Psoas muscle (tissue), 8 donors: ENCODE results near the gene AMHR2. TPM values are rescaled to one million over a fixed set of nuclear protein-coding genes. Genes with fewer than 3 reads are reported as not detected.
"Not testable (repeated sequence)": the region's sequence is repeated elsewhere in the genome, so short reads cannot be mapped to it uniquely, and the experiment has no call there.

Experiments
- ATAC-seq, 4 donors: fragments of 200-7000 bp; cut with Tn5 transposase; one replicate each; pipeline ENCODE4 v1.9.1; 2020; ENCODE audit warnings: moderate library complexity in 3 of 4, mild to moderate bottlenecking in 2 of 4
- DNase-seq, 2 donors: peaks; one replicate each; pipeline ENCODE4 v3.0.0-alpha.2; 2020
- H3K27ac ChIP-seq: fragments of 200-600 bp; one replicate; pipeline ENCODE4 v1.8.0; 2022
- H3K27me3 ChIP-seq, 3 donors: fragments of 200-600 bp in 1 of 3; one replicate each; pipeline versions ENCODE4 v1.6.1 to v1.8.0; 2013 to 2022; ENCODE audit warnings: low read length in 2 of 3, mild to moderate bottlenecking in 2 of 3, moderate library complexity in 1 of 3; ENCODE audit not compliant: insufficient read depth in 3 of 3
- H3K36me3 ChIP-seq, 2 donors: fragments of 200-600 bp in 1 of 2; one replicate each; pipeline versions ENCODE4 v1.6.1 to v1.8.0; 2013 to 2022; ENCODE audit warnings: low read depth in 1 of 2, mild to moderate bottlenecking in 1 of 2, moderate library complexity in 1 of 2; ENCODE audit not compliant: insufficient read depth in 1 of 2
- H3K4me1 ChIP-seq: fragments of 200-600 bp; one replicate; pipeline ENCODE4 v1.8.0; 2022
- H3K4me3 ChIP-seq: fragments of 200-600 bp; one replicate; pipeline ENCODE4 v1.8.0; 2022; ENCODE audit warnings: mild to moderate bottlenecking
- H3K9me3 ChIP-seq: fragments of 200-600 bp; one replicate; pipeline ENCODE4 v1.8.0; 2022
- CTCF ChIP-seq: fragments of 200-600 bp; IDR thresholded peaks from one replicate; pipeline ENCODE4 v1.8.0; 2022; ENCODE audit warnings: antibody characterized with exemption
- WGBS, 3 donors: extraction: QIAGEN DNeasy Blood & Tissue Kit; methylation state at CpG; one replicate each; pipeline versions ENCODE4 v1.1.6 to v1.1.7; 2013; 5-methylcytosine and 5-hydroxymethylcytosine counted together
- intact Hi-C, 2 donors: fragments of 100-400 bp; cut with DNase I; formaldehyde crosslinking; loops; one replicate each; pipeline versions ENCODE4 v1.11.0 to v1.14.2; 2022
- polyA plus RNA-seq, 3 donors: library from polyadenylated mRNA; stranded (reverse); fragments of 200-250 nt; gene quantifications; one replicate each; pipeline ENCODE4 v1.2.3, GENCODE V29; 2013
- total RNA-seq, 4 donors: library from RNA; stranded (reverse); fragmentation: NEBNext Ultra II Directional in 2 of 4; extraction: Animal tissue kit (Norgen Biotek cat#: 25700) in 2 of 4; gene quantifications; one replicate each; pipeline versions ENCODE4 v1.2.1 to v1.2.4, GENCODE V29; 2021 to 2023
- donor health status: healthy with polysubstance abuse.
- donor health status: DM: no; HTN: no; CAD: no; lungs with moderate emphysema.
- donor health status: Bipolar disorder and iron deficiency.
- donor health status: healthy.
- donor health status: DM: yes; HTN: yes; CAD: no.
- donor health status: DM: no; HTN: no; CAD: no.
- donor health status: DM: no; HTN: no; CAD: no.
- donor health status: DM: yes; HTN: yes; CAD: no.

Gene AMHR2
- total and polyA plus RNA-seq, 7 donors, result 0.40 to 1.6 (median 0.84) TPM

DNA sequence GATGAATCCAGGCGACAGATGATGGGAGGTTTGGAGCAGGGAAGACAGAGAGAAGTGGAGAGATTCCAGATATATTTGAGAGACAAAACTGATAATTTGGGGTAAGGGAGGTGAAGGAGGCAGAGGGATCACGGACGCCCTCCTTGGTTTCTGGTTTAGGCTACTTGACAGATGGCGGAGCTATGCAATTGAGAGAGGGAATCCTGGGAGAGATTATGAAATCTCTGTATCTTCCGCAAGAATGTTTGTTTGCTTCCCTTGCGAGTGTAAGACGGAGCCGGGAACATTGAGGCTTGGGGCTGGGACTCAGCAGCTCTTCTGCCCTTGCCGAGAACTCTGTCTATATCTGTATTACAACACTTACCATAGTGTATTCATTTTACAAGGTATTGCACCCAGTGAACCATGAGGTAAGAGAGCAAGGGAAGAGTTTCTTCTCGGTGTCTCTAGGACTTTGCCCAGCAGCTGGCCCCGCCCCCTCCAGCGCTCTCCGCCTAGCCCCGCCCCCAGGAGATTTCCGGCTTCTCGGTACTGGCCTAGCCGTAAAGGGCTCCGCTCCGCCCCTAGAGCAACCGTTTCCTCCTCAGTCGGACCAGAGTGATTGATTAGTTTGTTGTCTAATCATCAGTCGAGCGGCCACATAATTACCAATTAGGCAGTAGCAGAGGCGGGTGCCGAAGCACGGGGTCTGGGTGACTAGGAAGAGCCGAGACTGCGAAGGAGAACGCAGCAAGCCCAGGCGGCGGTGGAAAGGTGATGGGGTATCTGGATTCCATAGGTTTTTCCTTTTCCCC, 17.6 kb downstream of the AMHR2 start, which contains the start of gene PRR13:
Gene PRR13, plus strand, starts transcription at position 695 of the 794 bp plus-strand sequence. CDS start 981 bp downstream, outside the sequence.
- ATAC-seq (peak; percentile 97 to 99 (median 98)), DNase-seq (peak; percentile 98 to 99)
- intact Hi-C loops, result no loop called here
- Histone ChIP-seq H3K9me3 (no peaks in the 10 kb centered on the region), H3K36me3 (peaks cover 2 to 28% of the 10 kb centered on the region in 2 donors), H3K27me3 (no peaks in the 10 kb centered on the region), H3K4me1 (peaks cover 11% of the 10 kb centered on the region), H3K4me3 (peak within 1 kb of the TSS; percentile 85), H3K27ac (peak within 1 kb of the TSS; percentile 88)
- no peak for TF ChIP-seq CTCF
- 0 to 1% (median 1%) methylated on average over 31 of the region's 31 CpGs for WGBS, 3 donors

DNA sequence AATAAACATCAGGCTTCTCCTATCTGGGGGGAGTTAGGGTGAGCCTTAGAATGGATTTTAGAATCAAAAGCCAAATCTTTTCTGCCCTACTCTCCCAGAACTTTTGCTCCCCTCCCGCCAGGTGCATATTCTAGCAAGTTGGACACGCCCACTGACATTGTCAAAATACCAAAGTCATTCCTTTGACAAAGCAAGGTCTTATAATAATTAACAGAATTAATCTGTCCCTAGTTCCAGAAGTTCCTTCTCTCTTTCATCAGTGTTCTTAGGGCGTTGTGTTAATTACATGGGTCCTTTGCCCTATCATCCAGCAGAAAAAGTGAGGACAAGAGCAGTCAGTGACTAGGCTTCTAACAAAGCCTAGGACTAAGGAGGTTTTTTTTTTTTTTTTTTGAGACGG, 20.3 kb downstream of the AMHR2 start:
- ATAC-seq (no peak), DNase-seq (no peak)
- Histone ChIP-seq H3K36me3 (peaks cover 2 to 46% of the 10 kb centered on the region in 2 donors), H3K27ac (no peak overlapping the region), H3K4me3 (no peak overlapping the region), H3K27me3 (no peaks in the 10 kb centered on the region), H3K9me3 (no peaks in the 10 kb centered on the region), H3K4me1 (peaks cover 11% of the 10 kb centered on the region)
- TF ChIP-seq CTCF, result no peak
- intact Hi-C loops, result no loop called here
- WGBS, 3 donors, result 94 to 97% (median 96%) methylated on average over 4 of the region's 4 CpGs

DNA sequence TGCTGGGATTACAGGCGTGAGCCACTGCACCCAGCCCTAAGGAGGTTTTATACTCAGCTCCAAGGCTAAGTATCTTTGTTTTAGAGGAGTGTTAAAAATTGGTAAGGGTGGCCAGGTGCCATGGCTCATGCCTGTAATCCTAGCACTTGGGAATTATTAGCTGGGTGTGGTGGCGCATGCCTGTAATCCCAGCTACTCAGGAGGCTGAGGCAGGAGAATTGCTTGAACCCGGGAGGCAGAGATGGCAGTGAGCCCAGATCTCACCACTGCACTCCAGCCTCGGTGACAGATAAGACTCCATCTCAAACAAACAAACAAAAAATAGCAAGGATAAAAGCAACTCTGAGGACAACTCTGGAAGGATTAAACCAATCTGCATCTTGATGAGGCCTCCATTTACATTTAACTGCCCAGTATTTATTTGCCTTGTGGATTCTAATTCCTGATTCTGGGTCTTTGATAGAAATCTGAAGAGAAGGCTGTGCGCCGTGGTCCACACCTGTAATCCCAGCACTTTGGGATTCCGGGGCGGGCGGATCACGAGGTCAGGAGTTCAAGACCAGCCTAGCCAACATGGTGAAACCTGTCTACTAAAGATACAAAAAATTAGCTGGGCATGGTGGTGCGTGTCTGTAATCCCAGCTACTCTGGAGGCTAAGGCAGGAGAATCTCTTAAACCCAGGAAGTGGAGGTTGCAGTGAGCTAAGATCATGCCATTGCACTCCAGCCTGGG, 21.1 kb downstream of the AMHR2 start:
- intact Hi-C loops, DNase-seq, H3K27ac ChIP-seq, H3K9me3 ChIP-seq, ATAC-seq, H3K4me3 ChIP-seq, H3K27me3 ChIP-seq: not testable (repeated sequence)
- Histone ChIP-seq H3K4me1 (peaks cover 11% of the 10 kb centered on the region), H3K36me3 (peaks cover 2 to 46% of the 10 kb centered on the region in 2 donors)
- WGBS, 3 donors, result 89 to 92% (median 91%) methylated on average over 11 of the region's 11 CpGs

DNA sequence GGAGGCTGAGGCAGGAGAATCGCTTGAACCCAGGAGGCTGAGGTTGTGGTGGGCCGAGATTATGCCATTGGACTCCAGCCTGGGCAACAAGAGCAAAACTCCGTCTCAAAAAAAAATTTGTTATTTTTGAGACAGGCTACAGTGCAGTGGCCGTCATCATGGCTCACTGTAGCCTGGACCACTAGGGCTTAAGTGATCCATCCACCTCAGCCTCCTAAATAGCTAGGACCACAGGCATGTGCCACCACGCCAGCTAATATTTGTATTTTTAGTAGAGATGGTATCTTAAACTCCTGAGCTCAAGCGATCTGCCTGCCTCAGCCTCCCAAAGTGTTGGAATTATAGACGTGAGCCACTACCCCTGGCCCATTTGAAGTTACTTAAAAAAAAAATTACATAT, 27.3 kb downstream of the AMHR2 start:
- Histone ChIP-seq H3K27me3 (no peaks in the 10 kb centered on the region), H3K4me3 (no peak overlapping the region), H3K4me1 (peaks cover 26% of the 10 kb centered on the region), H3K27ac (no peak overlapping the region), H3K9me3 (no peaks in the 10 kb centered on the region), H3K36me3 (peaks cover 8 to 46% of the 10 kb centered on the region in 2 donors)
- WGBS, 3 donors, result 87 to 93% (median 92%) methylated on average over 7 of the region's 7 CpGs
- TF ChIP-seq CTCF, result no peak
- intact Hi-C loops, result loop anchor here in 1 of 2 donors (5.0 kb wide), 2 partner anchors 46 to 229 kb away; partner anchors contain the start of gene MAP3K12
- DNase-seq (no peak), ATAC-seq (no peak)

- no peaks in the 10 kb centered on the region for H3K27me3 ChIP-seq
- peak; percentile 81 for TF ChIP-seq CTCF
- peaks cover 14 to 46% of the 10 kb centered on the region in 2 donors for H3K36me3 ChIP-seq
- intact Hi-C loops, result loop anchor here in 1 of 2 donors (5.0 kb wide), 2 partner anchors 46 to 229 kb away; partner anchors contain the start of gene MAP3K12
- peaks cover 30% of the 10 kb centered on the region for H3K4me1 ChIP-seq
- H3K4me3 ChIP-seq, result peak within 1 kb of the TSS; percentile 83
- 0% methylated on average over 27 to 32 of the region's 32 CpGs for WGBS, 3 donors
- ATAC-seq (peak; percentile 93 to 96 (median 94)), DNase-seq (peak; percentile 98 to 99)
- H3K27ac ChIP-seq, result peak within 1 kb of the TSS; percentile 93
- no peaks in the 10 kb centered on the region for H3K9me3 ChIP-seq
Observed at GRCh38 chr12:53451661-53452158, 28.1 kb downstream of the AMHR2 start, which contains the start of gene PCBP2. Gene PCBP2, plus strand, starts transcription at chr12:53452102. Its CDS starts 2,699 bp downstream, at chr12:53454801.
